Natural killer cell (primary cell): Measurements from ENCODE around the gene ACCS. TPM values are rescaled to one million over a fixed set of nuclear protein-coding genes. Genes with fewer than 3 reads are reported as not detected.

Experiments used
- ATAC-seq, 3 donors: fragments of 150-1000 bp in 2 of 3; fragments of 200-7000 bp in 1 of 3; cut with Tn5 transposase; 1 replicate in 1 of 3; 2 replicates in 2 of 3; pipeline ENCODE4 v1.10.0; 2021; ENCODE audit warnings: mild to moderate bottlenecking in 2 of 3, moderate library complexity in 2 of 3
- DNase-seq, 2 donors: peaks; one replicate each; pipeline versions ENCODE4 v3.0.0 to v3.0.0-alpha.2; 2013 to 2021; ENCODE audit warnings: mixed read lengths in 1 of 2
- H3K27ac ChIP-seq: one replicate; pipeline ENCODE4 v1.5.1; 2013; ENCODE audit warnings: mild to moderate bottlenecking, low read length
- H3K27me3 ChIP-seq: one replicate; pipeline ENCODE4 v1.6.1; 2013; ENCODE audit warnings: low read length; ENCODE audit not compliant: control insufficient read depth, insufficient read depth
- H3K36me3 ChIP-seq: one replicate; pipeline ENCODE4 v1.6.1; 2013; ENCODE audit warnings: low read length; ENCODE audit not compliant: control insufficient read depth, insufficient read depth
- H3K4me1 ChIP-seq: one replicate; pipeline ENCODE4 v1.6.1; 2013; ENCODE audit warnings: low read length; ENCODE audit not compliant: control insufficient read depth, insufficient read depth
- H3K4me3 ChIP-seq: one replicate; pipeline ENCODE4 v1.5.1; 2013; ENCODE audit warnings: low read length
- H3K9me3 ChIP-seq: one replicate; pipeline ENCODE4 v1.6.1; 2013; ENCODE audit warnings: low read length; ENCODE audit not compliant: control insufficient read depth, insufficient read depth
- H3K27ac Mint-ChIP-seq, 2 donors: one replicate each; pipeline ENCODE4 v1.8.0; 2022; ENCODE audit warnings: mild to moderate bottlenecking in 2 of 2, mixed read lengths in 2 of 2, moderate library complexity in 1 of 2
- H3K27me3 Mint-ChIP-seq, 2 donors: one replicate each; pipeline ENCODE4 v1.8.0; 2022; ENCODE audit warnings: low read depth in 2 of 2, mixed read lengths in 2 of 2
- H3K36me3 Mint-ChIP-seq: one replicate; pipeline ENCODE4 v1.8.0; 2022; ENCODE audit warnings: mixed read lengths
- H3K4me1 Mint-ChIP-seq, 2 donors: one replicate each; pipeline ENCODE4 v1.8.0; 2022; ENCODE audit warnings: mixed read lengths in 2 of 2
- H3K4me3 Mint-ChIP-seq: one replicate; pipeline ENCODE4 v1.8.0; 2022; ENCODE audit warnings: mild to moderate bottlenecking, moderate library complexity, mixed read lengths
- H3K9me3 Mint-ChIP-seq, 2 donors: one replicate each; pipeline ENCODE4 v1.8.0; 2022; ENCODE audit warnings: mixed read lengths in 2 of 2
- WGBS: methylation state at CpG from one replicate; pipeline ENCODE4 v1.1.7; 2013; ENCODE audit warnings: missing lambda C conversion rate; ENCODE audit not compliant: insufficient coverage; 5-methylcytosine and 5-hydroxymethylcytosine counted together
- intact Hi-C: fragments of 100-400 bp; cut with micrococcal nuclease; formaldehyde crosslinking; loops from one replicate; pipeline ENCODE4 v1.14.2; 2022
- total RNA-seq, 4 donors: library from RNA; stranded (reverse); fragments of 120-200 nt in 1 of 4; gene quantifications; one replicate each; pipeline versions ENCODE4 v1.2.3 to v1.2.4, GENCODE V29; 2013 to 2022
- TF ChIP-seq, protein P1 (sequence below): fragments of 200-600 bp; IDR thresholded peaks from one replicate; pipeline ENCODE4 v1.8.0; 2022; ENCODE audit warnings: antibody characterized with exemption

Gene ACCS
- total RNA-seq, 3 donors from 2014 or later (not counting 1 experiment from before 2014, with no cell fraction given) = 16.3 to 32.1 (median 31.9) TPM

DNA sequence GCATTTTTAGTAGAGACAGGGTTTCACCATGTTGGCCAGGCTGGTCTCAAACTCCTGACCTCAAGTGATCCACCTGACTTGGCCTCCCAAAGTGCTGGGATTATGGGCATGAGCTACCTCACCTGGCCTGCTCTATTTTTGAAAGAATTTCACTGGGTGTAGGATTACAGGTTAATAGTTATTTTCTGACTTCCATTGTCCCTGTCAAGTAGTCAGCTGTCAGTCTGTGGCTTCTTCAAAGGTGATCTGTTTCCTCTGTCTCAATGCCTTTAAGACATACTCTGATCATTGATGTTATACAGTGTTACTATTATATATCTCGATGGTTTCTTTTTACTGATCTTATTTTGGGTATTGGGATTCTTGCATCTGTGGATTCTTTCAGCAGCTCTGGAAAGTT lies 19.3 kb downstream of the ACCS start:
- Histone ChIP-seq H3K4me3 (no peak overlapping the region), H3K27ac (no peak overlapping the region), H3K9me3 (no peaks in the 10 kb centered on the region), H3K4me1 (no peaks in the 10 kb centered on the region), H3K36me3 (no peaks in the 10 kb centered on the region), H3K27me3 (no peaks in the 10 kb centered on the region)
- no peak for DNase-seq
- ATAC-seq = no peak
- H3K27ac Mint-ChIP-seq = no peak overlapping the region
- H3K27me3 Mint-ChIP-seq = no peaks in the 10 kb centered on the region
- TF ChIP-seq, protein P1, sequence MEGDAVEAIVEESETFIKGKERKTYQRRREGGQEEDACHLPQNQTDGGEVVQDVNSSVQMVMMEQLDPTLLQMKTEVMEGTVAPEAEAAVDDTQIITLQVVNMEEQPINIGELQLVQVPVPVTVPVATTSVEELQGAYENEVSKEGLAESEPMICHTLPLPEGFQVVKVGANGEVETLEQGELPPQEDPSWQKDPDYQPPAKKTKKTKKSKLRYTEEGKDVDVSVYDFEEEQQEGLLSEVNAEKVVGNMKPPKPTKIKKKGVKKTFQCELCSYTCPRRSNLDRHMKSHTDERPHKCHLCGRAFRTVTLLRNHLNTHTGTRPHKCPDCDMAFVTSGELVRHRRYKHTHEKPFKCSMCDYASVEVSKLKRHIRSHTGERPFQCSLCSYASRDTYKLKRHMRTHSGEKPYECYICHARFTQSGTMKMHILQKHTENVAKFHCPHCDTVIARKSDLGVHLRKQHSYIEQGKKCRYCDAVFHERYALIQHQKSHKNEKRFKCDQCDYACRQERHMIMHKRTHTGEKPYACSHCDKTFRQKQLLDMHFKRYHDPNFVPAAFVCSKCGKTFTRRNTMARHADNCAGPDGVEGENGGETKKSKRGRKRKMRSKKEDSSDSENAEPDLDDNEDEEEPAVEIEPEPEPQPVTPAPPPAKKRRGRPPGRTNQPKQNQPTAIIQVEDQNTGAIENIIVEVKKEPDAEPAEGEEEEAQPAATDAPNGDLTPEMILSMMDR = no peak
- H3K9me3 Mint-ChIP-seq = no peaks in the 10 kb centered on the region
- H3K36me3 Mint-ChIP-seq = no peaks in the 10 kb centered on the region
- H3K4me1 Mint-ChIP-seq = no peaks in the 10 kb centered on the region
- intact Hi-C loops = no loop called here
- no peak overlapping the region for H3K4me3 Mint-ChIP-seq
- no CpG with 5 or more reads among the region's 1 CpG for WGBS

DNA sequence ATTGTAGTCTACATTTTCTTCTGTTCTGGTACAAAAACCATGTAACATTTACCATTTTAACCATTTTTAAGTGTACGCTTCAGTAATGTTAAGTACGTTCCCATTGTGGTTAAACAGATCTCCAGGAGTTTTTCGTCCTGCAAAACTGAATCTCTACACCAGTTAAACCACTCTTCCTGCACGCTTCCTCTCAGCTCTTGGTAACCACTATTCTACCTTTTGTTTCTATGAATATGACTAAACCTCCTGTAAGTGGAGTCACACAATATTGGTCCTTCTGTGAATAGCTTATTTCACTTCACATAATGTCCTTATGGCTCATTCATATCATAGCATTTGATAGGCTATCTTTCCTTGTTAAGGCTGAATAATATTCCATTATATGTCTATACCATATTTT lies 22.3 kb downstream of the ACCS start:
- no peaks in the 10 kb centered on the region for H3K4me1 ChIP-seq
- TF ChIP-seq, protein P1 = no peak
- ATAC-seq = no peak
- no peak overlapping the region for H3K4me3 ChIP-seq
- H3K27ac ChIP-seq = no peak overlapping the region
- intact Hi-C loops = no loop called here
- no peaks in the 10 kb centered on the region for H3K27me3 ChIP-seq
- no peak overlapping the region for H3K4me3 Mint-ChIP-seq
- no peaks in the 10 kb centered on the region for H3K36me3 Mint-ChIP-seq
- no peak overlapping the region for H3K27ac Mint-ChIP-seq
- no peaks in the 10 kb centered on the region for H3K4me1 Mint-ChIP-seq
- no peak for DNase-seq
- H3K27me3 Mint-ChIP-seq = no peaks in the 10 kb centered on the region
- no peaks in the 10 kb centered on the region for H3K9me3 ChIP-seq
- H3K9me3 Mint-ChIP-seq = no peaks in the 10 kb centered on the region
- 41% methylated on average over 4 of the region's 4 CpGs for WGBS
- H3K36me3 ChIP-seq = no peaks in the 10 kb centered on the region

DNA sequence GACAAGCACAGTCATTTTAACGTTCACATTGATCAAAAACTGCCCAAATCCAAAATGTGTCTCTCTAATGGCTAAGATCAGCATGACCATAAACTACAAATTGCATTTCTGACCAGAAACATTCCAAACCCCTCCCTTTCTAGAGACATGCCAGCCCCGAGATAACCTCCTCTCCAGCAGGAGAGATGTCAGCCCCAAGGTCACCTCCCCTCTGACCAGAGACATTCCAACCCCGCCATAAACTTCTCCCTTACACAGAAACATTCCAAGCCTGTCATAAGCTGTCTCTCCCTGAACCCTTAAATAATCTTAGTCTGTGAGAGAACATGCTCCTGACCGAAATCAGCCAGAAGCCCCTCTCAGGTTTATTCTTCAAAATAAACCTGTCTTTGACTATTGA lies 22.8 kb downstream of the ACCS start:
- no peaks in the 10 kb centered on the region for H3K4me1 ChIP-seq
- intact Hi-C loops = no loop called here
- no peaks in the 10 kb centered on the region for H3K4me1 Mint-ChIP-seq
- H3K9me3 ChIP-seq = no peaks in the 10 kb centered on the region
- H3K36me3 ChIP-seq = no peaks in the 10 kb centered on the region
- no peak overlapping the region for H3K27ac Mint-ChIP-seq
- no peak overlapping the region for H3K4me3 ChIP-seq
- WGBS = 92% methylated on average over 4 of the region's 4 CpGs
- no peak overlapping the region for H3K4me3 Mint-ChIP-seq
- no peaks in the 10 kb centered on the region for H3K27me3 ChIP-seq
- no peak for ATAC-seq
- H3K27me3 Mint-ChIP-seq = no peaks in the 10 kb centered on the region
- no peak for DNase-seq
- no peaks in the 10 kb centered on the region for H3K36me3 Mint-ChIP-seq
- TF ChIP-seq, protein P1 = no peak
- no peaks in the 10 kb centered on the region for H3K9me3 Mint-ChIP-seq
- H3K27ac ChIP-seq = no peak overlapping the region

DNA sequence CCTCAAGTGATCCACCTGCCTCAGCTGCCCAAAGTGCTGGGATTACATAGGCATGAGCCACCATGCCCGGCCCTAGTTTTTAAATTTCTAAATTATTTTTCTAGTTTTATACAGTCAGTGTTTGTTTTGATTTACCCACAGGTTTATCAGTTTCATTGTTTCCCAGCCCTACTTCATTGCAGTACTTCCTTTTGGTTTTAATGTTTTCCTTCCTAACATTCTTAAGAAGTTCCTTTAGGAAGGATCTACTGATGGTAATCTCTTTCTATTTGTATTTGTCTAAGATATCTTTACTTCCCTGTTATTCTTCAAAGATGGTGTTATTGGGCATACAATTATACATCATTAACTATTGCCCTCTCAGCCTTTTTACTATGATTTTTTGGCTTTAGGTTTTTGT lies 24.5 kb downstream of the ACCS start:
- no peaks in the 10 kb centered on the region for H3K9me3 ChIP-seq
- H3K27ac ChIP-seq = no peak overlapping the region
- H3K4me3 Mint-ChIP-seq = no peak overlapping the region
- no peak overlapping the region for H3K27ac Mint-ChIP-seq
- TF ChIP-seq, protein P1 = no peak
- no peak for DNase-seq
- no peaks in the 10 kb centered on the region for H3K9me3 Mint-ChIP-seq
- H3K4me3 ChIP-seq = no peak overlapping the region
- H3K27me3 Mint-ChIP-seq = no peaks in the 10 kb centered on the region
- WGBS = no CpG with 5 or more reads among the region's 1 CpG
- ATAC-seq = no peak
- intact Hi-C loops = no loop called here
- H3K27me3 ChIP-seq = no peaks in the 10 kb centered on the region
- H3K36me3 ChIP-seq = no peaks in the 10 kb centered on the region
- H3K4me1 Mint-ChIP-seq = peaks cover 14 to 15% of the 10 kb centered on the region in 2 donors
- H3K36me3 Mint-ChIP-seq = no peaks in the 10 kb centered on the region
- H3K4me1 ChIP-seq = peaks cover 6% of the 10 kb centered on the region
